ENCODE measurements around the gene SLAMF9.

The SLAMF9 gene

GRCh38 chr1:159940006-159940620, 13.9 kb downstream of the SLAMF9 start:
- Histone ChIP-seq H3K4me1 (ENCODE audit: control insufficient read depth, insufficient read depth, low read length, unreplicated experiment) (no peaks in the 10 kb centered on the region), H2AFZ (ENCODE audit: low read length, unreplicated experiment) (no peak overlapping the region), H3K4me3 (ENCODE audit: low read depth, low read length) (no peak overlapping the region), H3K27me3 (ENCODE audit: insufficient read depth, low read length) (peaks cover 31% of the 10 kb centered on the region), H3K79me2 (ENCODE audit: control insufficient read depth, insufficient read depth, low read length, unreplicated experiment) (no peaks in the 10 kb centered on the region), H3K27ac (ENCODE audit: low read depth, low read length) (no peak overlapping the region), H3K36me3 (ENCODE audit: insufficient read depth, low read length) (no peaks in the 10 kb centered on the region)

- no peaks in the 10 kb centered on the region for H3K79me2 ChIP-seq (ENCODE audit: control insufficient read depth, insufficient read depth, low read length, unreplicated experiment)
- H3K27ac ChIP-seq (ENCODE audit: low read depth, low read length): no peak overlapping the region
- H2AFZ ChIP-seq (ENCODE audit: low read length, unreplicated experiment): no peak overlapping the region
- H3K4me1 ChIP-seq (ENCODE audit: control insufficient read depth, insufficient read depth, low read length, unreplicated experiment): no peaks in the 10 kb centered on the region
- no peaks in the 10 kb centered on the region for H3K36me3 ChIP-seq (ENCODE audit: insufficient read depth, low read length)
- no peak overlapping the region for H3K4me3 ChIP-seq (ENCODE audit: low read depth, low read length)
- H3K27me3 ChIP-seq (ENCODE audit: insufficient read depth, low read length): peaks cover 26% of the 10 kb centered on the region
Observed at GRCh38 chr1:159939678-159940002, 14.4 kb downstream of the SLAMF9 start.

- Histone ChIP-seq H3K4me1 (ENCODE audit: control insufficient read depth, insufficient read depth, low read length, unreplicated experiment) (no peaks in the 10 kb centered on the region), H3K4me3 (ENCODE audit: low read depth, low read length) (no peak overlapping the region), H3K79me2 (ENCODE audit: control insufficient read depth, insufficient read depth, low read length, unreplicated experiment) (no peaks in the 10 kb centered on the region), H3K27ac (ENCODE audit: low read depth, low read length) (no peak overlapping the region), H2AFZ (ENCODE audit: low read length, unreplicated experiment) (no peak overlapping the region), H3K27me3 (ENCODE audit: insufficient read depth, low read length) (peaks cover 21% of the 10 kb centered on the region), H3K36me3 (ENCODE audit: insufficient read depth, low read length) (no peaks in the 10 kb centered on the region)
Observed at GRCh38 chr1:159938905-159939677, 14.9 kb downstream of the SLAMF9 start.

- Histone ChIP-seq H3K27me3 (ENCODE audit: insufficient read depth, low read length) (peaks cover 13% of the 10 kb centered on the region), H3K79me2 (ENCODE audit: control insufficient read depth, insufficient read depth, low read length, unreplicated experiment) (no peaks in the 10 kb centered on the region), H2AFZ (ENCODE audit: low read length, unreplicated experiment) (no peak overlapping the region), H3K4me3 (ENCODE audit: low read depth, low read length) (no peak overlapping the region), H3K4me1 (ENCODE audit: control insufficient read depth, insufficient read depth, low read length, unreplicated experiment) (no peaks in the 10 kb centered on the region), H3K36me3 (ENCODE audit: insufficient read depth, low read length) (no peaks in the 10 kb centered on the region), H3K27ac (ENCODE audit: low read depth, low read length) (no peak overlapping the region)
Observed at GRCh38 chr1:159938211-159938852, 15.7 kb downstream of the SLAMF9 start.

- Histone ChIP-seq H3K4me1 (ENCODE audit: control insufficient read depth, insufficient read depth, low read length, unreplicated experiment) (peaks cover 2% of the 10 kb centered on the region), H2AFZ (ENCODE audit: low read length, unreplicated experiment) (no peak overlapping the region), H3K27me3 (ENCODE audit: insufficient read depth, low read length) (peaks cover 10% of the 10 kb centered on the region; the same call in 1 of the 2 replicates), H3K36me3 (ENCODE audit: insufficient read depth, low read length) (no peaks in the 10 kb centered on the region), H3K4me3 (ENCODE audit: low read depth, low read length) (no peak overlapping the region), H3K79me2 (ENCODE audit: control insufficient read depth, insufficient read depth, low read length, unreplicated experiment) (no peaks in the 10 kb centered on the region), H3K27ac (ENCODE audit: low read depth, low read length) (no peak overlapping the region)
Observed at GRCh38 chr1:159937054-159937750, 16.8 kb downstream of the SLAMF9 start.

- no peak overlapping the region for H2AFZ ChIP-seq (ENCODE audit: low read length, unreplicated experiment)
- no peak overlapping the region for H3K27ac ChIP-seq (ENCODE audit: low read depth, low read length)
- H3K27me3 ChIP-seq (ENCODE audit: insufficient read depth, low read length): 0 out of 2 replicates have a peak, but pooled peaks cover 5% of the 10 kb centered on the region
- no peaks in the 10 kb centered on the region for H3K36me3 ChIP-seq (ENCODE audit: insufficient read depth, low read length)
- peaks cover 2% of the 10 kb centered on the region for H3K4me1 ChIP-seq (ENCODE audit: control insufficient read depth, insufficient read depth, low read length, unreplicated experiment)
- no peak overlapping the region for H3K4me3 ChIP-seq (ENCODE audit: low read depth, low read length)
- H3K79me2 ChIP-seq (ENCODE audit: control insufficient read depth, insufficient read depth, low read length, unreplicated experiment): no peaks in the 10 kb centered on the region
Observed at GRCh38 chr1:159936273-159936904, 17.6 kb downstream of the SLAMF9 start.

GRCh38 chr1:159935719-159936272, 18.2 kb downstream of the SLAMF9 start:
- no peak overlapping the region for H3K27ac ChIP-seq (ENCODE audit: low read depth, low read length)
- no peaks in the 10 kb centered on the region for H3K36me3 ChIP-seq (ENCODE audit: insufficient read depth, low read length)
- 0 out of 2 replicates have a peak, but pooled peaks cover 5% of the 10 kb centered on the region for H3K27me3 ChIP-seq (ENCODE audit: insufficient read depth, low read length)
- H3K4me1 ChIP-seq (ENCODE audit: control insufficient read depth, insufficient read depth, low read length, unreplicated experiment): peaks cover 2% of the 10 kb centered on the region
- no peaks in the 10 kb centered on the region for H3K79me2 ChIP-seq (ENCODE audit: control insufficient read depth, insufficient read depth, low read length, unreplicated experiment)
- no peak overlapping the region for H3K4me3 ChIP-seq (ENCODE audit: low read depth, low read length)
- no peak overlapping the region for H2AFZ ChIP-seq (ENCODE audit: low read length, unreplicated experiment)

- H3K79me2 ChIP-seq (ENCODE audit: control insufficient read depth, insufficient read depth, low read length, unreplicated experiment): no peaks in the 10 kb centered on the region
- H2AFZ ChIP-seq (ENCODE audit: low read length, unreplicated experiment): no peak overlapping the region
- H3K4me1 ChIP-seq (ENCODE audit: control insufficient read depth, insufficient read depth, low read length, unreplicated experiment): peaks cover 2% of the 10 kb centered on the region
- H3K36me3 ChIP-seq (ENCODE audit: insufficient read depth, low read length): no peaks in the 10 kb centered on the region
- H3K27me3 ChIP-seq (ENCODE audit: insufficient read depth, low read length): 0 out of 2 replicates have a peak, but pooled peaks cover 5% of the 10 kb centered on the region
- no peak overlapping the region for H3K27ac ChIP-seq (ENCODE audit: low read depth, low read length)
- no peak overlapping the region for H3K4me3 ChIP-seq (ENCODE audit: low read depth, low read length)
Observed at GRCh38 chr1:159935305-159935704, 18.7 kb downstream of the SLAMF9 start.

GRCh38 chr1:159934136-159935039, 19.6 kb downstream of the SLAMF9 start:
- H3K27me3 ChIP-seq (ENCODE audit: insufficient read depth, low read length): 0 out of 2 replicates have a peak, but pooled peaks cover 5% of the 10 kb centered on the region
- H3K27ac ChIP-seq (ENCODE audit: low read depth, low read length): no peak overlapping the region
- no peak overlapping the region for H2AFZ ChIP-seq (ENCODE audit: low read length, unreplicated experiment)
- H3K79me2 ChIP-seq (ENCODE audit: control insufficient read depth, insufficient read depth, low read length, unreplicated experiment): no peaks in the 10 kb centered on the region
- H3K36me3 ChIP-seq (ENCODE audit: insufficient read depth, low read length): no peaks in the 10 kb centered on the region
- no peak overlapping the region for H3K4me3 ChIP-seq (ENCODE audit: low read depth, low read length)
- H3K4me1 ChIP-seq (ENCODE audit: control insufficient read depth, insufficient read depth, low read length, unreplicated experiment): peaks cover 2% of the 10 kb centered on the region

All from ACC112 (cell line).